Tibial artery (tissue), 4 donors: Measurements from ENCODE around the gene RIPOR3.

Experiments
- DNase-seq, 2 donors: peaks; one replicate each; pipeline ENCODE4 v3.0.0-alpha.2; 2019
- H3K27ac ChIP-seq, 2 donors: fragments of 200-600 bp; sonication (generic) in 1 of 2; 1 replicate in 1 of 2; 2 replicates in 1 of 2; pipeline ENCODE4 v1.5.1; 2018 to 2019; ENCODE audit warnings: mild to moderate bottlenecking in 1 of 2
- H3K27me3 ChIP-seq, 2 donors: fragments of 200-600 bp; sonication (generic) in 1 of 2; one replicate each; pipeline versions ENCODE4 v1.5.1 to v1.6.0; 2016 to 2019
- H3K36me3 ChIP-seq, 3 donors: fragments of 200-600 bp; sonication (generic) in 2 of 3; one replicate each; pipeline ENCODE4 v1.5.1; 2016 to 2019; ENCODE audit warnings: mild to moderate bottlenecking in 2 of 3
- H3K4me1 ChIP-seq, 4 donors: fragments of 200-600 bp; sonication (generic) in 2 of 4; 1 replicate in 3 of 4; 2 replicates in 1 of 4; pipeline ENCODE4 v1.5.1; 2016 to 2019
- H3K4me3 ChIP-seq, 2 donors: fragments of 200-600 bp; sonication (generic) in 1 of 2; 1 replicate in 1 of 2; 2 replicates in 1 of 2; pipeline ENCODE4 v1.5.1; 2018 to 2019; ENCODE audit warnings: mild to moderate bottlenecking in 2 of 2
- H3K9me3 ChIP-seq, 3 donors: fragments of 200-600 bp; sonication (generic) in 1 of 3; one replicate each; pipeline ENCODE4 v1.5.1; 2016 to 2019
- CTCF ChIP-seq, 2 experiments: fragments of 200-600 bp in 1 of 2; fragments of 450-650 bp in 1 of 2; IDR thresholded peaks; one replicate each; pipeline ENCODE4 v1.5.1; 2017 to 2019; ENCODE audit warnings: antibody characterized with exemption in 2 of 2, mild to moderate bottlenecking in 1 of 2, moderate library complexity in 1 of 2
- intact Hi-C: fragments of 100-400 bp; cut with DNase I; formaldehyde crosslinking; loops from one replicate; pipeline ENCODE4 v1.15.0; 2023; ENCODE audit warnings: low total_unique reads

Gene RIPOR3

GRCh38 chr20:50695135-50695872 is 4.0 kb upstream of the RIPOR3 start:
- Histone ChIP-seq H3K9me3 (no peaks in the 10 kb centered on the region), H3K4me1 (peaks cover 0 to 16% (median 14%) of the 10 kb centered on the region in 4 donors), H3K36me3 (no peaks in the 10 kb centered on the region), H3K27ac (no peak overlapping the region), H3K4me3 (no peak overlapping the region), H3K27me3 (peaks cover 0 to 30% of the 10 kb centered on the region in 2 donors)
- no peak for TF ChIP-seq CTCF (IDR thresholded peaks at IDR 0.05)
- intact Hi-C loops: no loop called here
- DNase-seq: peak in 1 of 2 donors; percentile 65

GRCh38 chr20:50694379-50695134 is 3.2 kb upstream of the RIPOR3 start:
- H3K4me1 ChIP-seq: peaks cover 0 to 16% (median 14%) of the 10 kb centered on the region in 4 donors
- no peaks in the 10 kb centered on the region for H3K36me3 ChIP-seq
- no peaks in the 10 kb centered on the region for H3K9me3 ChIP-seq
- no peak for TF ChIP-seq CTCF (IDR thresholded peaks at IDR 0.05)
- intact Hi-C loops: no loop called here
- no peak for DNase-seq
- no peak overlapping the region for H3K4me3 ChIP-seq
- peaks cover 0 to 35% of the 10 kb centered on the region in 2 donors for H3K27me3 ChIP-seq
- H3K27ac ChIP-seq: no peak overlapping the region

DNA sequence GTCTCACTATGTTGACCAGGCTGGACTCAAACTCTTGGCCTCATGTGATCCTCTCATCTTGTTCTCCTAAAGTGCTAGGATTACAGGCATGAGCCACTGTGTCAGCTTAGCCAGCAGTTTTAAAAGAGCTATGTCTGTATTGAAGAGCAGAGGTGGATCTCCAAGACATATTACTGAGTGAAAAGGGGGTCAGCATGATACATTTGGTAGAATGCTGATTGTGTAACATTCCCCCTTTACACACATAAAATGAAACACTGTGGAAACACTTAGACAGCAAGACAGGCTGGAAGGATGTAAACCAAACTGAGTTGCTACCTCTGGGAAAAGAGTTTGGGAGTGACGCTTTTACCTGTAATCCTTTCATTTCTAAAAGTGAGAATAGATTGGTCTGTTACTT is 1.7 kb upstream of the RIPOR3 start:
- Histone ChIP-seq H3K4me1 (peaks cover 0 to 16% (median 14%) of the 10 kb centered on the region in 4 donors), H3K9me3 (no peaks in the 10 kb centered on the region), H3K4me3 (no peak overlapping the region), H3K27me3 (peaks cover 0 to 36% of the 10 kb centered on the region in 2 donors), H3K27ac (no peak overlapping the region), H3K36me3 (no peaks in the 10 kb centered on the region)
- no peak for DNase-seq
- TF ChIP-seq CTCF (IDR thresholded peaks at IDR 0.05): no peak
- intact Hi-C loops: no loop called here

GRCh38 chr20:50692552-50692933 is 1.2 kb upstream of the RIPOR3 start:
- peaks cover 0 to 36% of the 10 kb centered on the region in 2 donors for H3K27me3 ChIP-seq
- intact Hi-C loops: no loop called here
- H3K27ac ChIP-seq: no peak overlapping the region
- H3K9me3 ChIP-seq: no peaks in the 10 kb centered on the region
- peaks cover 0 to 16% (median 14%) of the 10 kb centered on the region in 4 donors for H3K4me1 ChIP-seq
- no peak for DNase-seq
- TF ChIP-seq CTCF (IDR thresholded peaks at IDR 0.05): no peak
- H3K36me3 ChIP-seq: no peaks in the 10 kb centered on the region
- H3K4me3 ChIP-seq: no peak overlapping the region

GRCh38 chr20:50691573-50692551 is 520 bp upstream of the RIPOR3 start:
- Histone ChIP-seq H3K27ac (no peak overlapping the region), H3K36me3 (no peaks in the 10 kb centered on the region), H3K9me3 (no peaks in the 10 kb centered on the region), H3K4me3 (peak overlapping the region; percentile 26 to 48), H3K4me1 (peaks cover 0 to 16% (median 14%) of the 10 kb centered on the region in 4 donors), H3K27me3 (peaks cover 0 to 36% of the 10 kb centered on the region in 2 donors)
- intact Hi-C loops: no loop called here
- peak in 1 of 2 donors; percentile 32 for DNase-seq
- no peak for TF ChIP-seq CTCF (IDR thresholded peaks at IDR 0.05)
